SK-N-SH (cell line): ENCODE results near the gene PRR9.

Experiments used
- EP300 ChIP-seq, 2 experiments: IDR thresholded peaks; 2 replicates each; pipeline versions ENCODE4 v1.4.0 to v1.6.1; 2012; ENCODE audit warnings: borderline replicate concordance in 1 of 2, low read depth in 1 of 2, low read length in 1 of 2
- GABPA ChIP-seq: IDR thresholded peaks from 2 replicates; pipeline ENCODE4 v1.4.0; 2012; ENCODE audit warnings: low read depth, mild to moderate bottlenecking
- JUND ChIP-seq: IDR thresholded peaks from 2 replicates; pipeline ENCODE4 v1.4.0; 2012
- MEF2A ChIP-seq: IDR thresholded peaks from 2 replicates; pipeline ENCODE4 v1.4.0; 2012; ENCODE audit warnings: low read depth, borderline replicate concordance
- NRF1 ChIP-seq: IDR thresholded peaks from 2 replicates; pipeline ENCODE4 v1.6.1; 2012; ENCODE audit warnings: low read depth, mild to moderate bottlenecking, low read length
- POLR2AphosphoS5 ChIP-seq: IDR thresholded peaks from 2 replicates; pipeline ENCODE4 v1.6.1; 2012; ENCODE audit warnings: low read depth, low read length
- RCOR1 ChIP-seq: fragments of 150-350 bp; IDR thresholded peaks from 2 replicates; pipeline ENCODE4 v1.6.1; 2017; ENCODE audit warnings: antibody characterized with exemption, low read length
- RFX5 ChIP-seq: IDR thresholded peaks from 2 replicates; pipeline ENCODE4 v1.6.1; 2012; ENCODE audit warnings: mild to moderate bottlenecking, improper control_type of control experiment, low read length
- TEAD4 ChIP-seq: IDR thresholded peaks from 2 replicates; pipeline ENCODE4 v1.4.0; 2012; ENCODE audit warnings: mild to moderate bottlenecking, borderline replicate concordance; ENCODE audit not compliant: insufficient read depth
- ZBTB33 ChIP-seq: IDR thresholded peaks from 2 replicates; pipeline ENCODE4 v1.4.0; 2012; ENCODE audit warnings: low read depth, borderline replicate concordance
- TF ChIP-seq, protein P1 (sequence below): fragments of 200-600 bp; sonication (generic); IDR thresholded peaks from 2 replicates; pipeline ENCODE4 v1.6.1; 2017; ENCODE audit warnings: antibody characterized with exemption, mild to moderate bottlenecking, moderate library complexity

GRCh38 chr1:153265457-153265856 lies 48.1 kb downstream of the PRR9 start:
- no peak for TF ChIP-seq ZBTB33
- TF ChIP-seq, protein P1, sequence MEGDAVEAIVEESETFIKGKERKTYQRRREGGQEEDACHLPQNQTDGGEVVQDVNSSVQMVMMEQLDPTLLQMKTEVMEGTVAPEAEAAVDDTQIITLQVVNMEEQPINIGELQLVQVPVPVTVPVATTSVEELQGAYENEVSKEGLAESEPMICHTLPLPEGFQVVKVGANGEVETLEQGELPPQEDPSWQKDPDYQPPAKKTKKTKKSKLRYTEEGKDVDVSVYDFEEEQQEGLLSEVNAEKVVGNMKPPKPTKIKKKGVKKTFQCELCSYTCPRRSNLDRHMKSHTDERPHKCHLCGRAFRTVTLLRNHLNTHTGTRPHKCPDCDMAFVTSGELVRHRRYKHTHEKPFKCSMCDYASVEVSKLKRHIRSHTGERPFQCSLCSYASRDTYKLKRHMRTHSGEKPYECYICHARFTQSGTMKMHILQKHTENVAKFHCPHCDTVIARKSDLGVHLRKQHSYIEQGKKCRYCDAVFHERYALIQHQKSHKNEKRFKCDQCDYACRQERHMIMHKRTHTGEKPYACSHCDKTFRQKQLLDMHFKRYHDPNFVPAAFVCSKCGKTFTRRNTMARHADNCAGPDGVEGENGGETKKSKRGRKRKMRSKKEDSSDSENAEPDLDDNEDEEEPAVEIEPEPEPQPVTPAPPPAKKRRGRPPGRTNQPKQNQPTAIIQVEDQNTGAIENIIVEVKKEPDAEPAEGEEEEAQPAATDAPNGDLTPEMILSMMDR: peak; percentile 24; the same call in 1 of the 2 replicates
- no peak for TF ChIP-seq POLR2AphosphoS5
- no peak for TF ChIP-seq TEAD4
- no peak for TF ChIP-seq RCOR1
- no peak for TF ChIP-seq JUND
- TF ChIP-seq NRF1: no peak
- TF ChIP-seq EP300 (IDR thresholded peaks at IDR 0.05; ENCODE audit: borderline replicate concordance in 1 of 2, low read depth in 1 of 2, low read length in 1 of 2): no peak
- no peak for TF ChIP-seq GABPA
- no peak for TF ChIP-seq MEF2A
- TF ChIP-seq RFX5: no peak
